Measurements from ENCODE around the gene PRMT1.

Gene PRMT1

DNA sequence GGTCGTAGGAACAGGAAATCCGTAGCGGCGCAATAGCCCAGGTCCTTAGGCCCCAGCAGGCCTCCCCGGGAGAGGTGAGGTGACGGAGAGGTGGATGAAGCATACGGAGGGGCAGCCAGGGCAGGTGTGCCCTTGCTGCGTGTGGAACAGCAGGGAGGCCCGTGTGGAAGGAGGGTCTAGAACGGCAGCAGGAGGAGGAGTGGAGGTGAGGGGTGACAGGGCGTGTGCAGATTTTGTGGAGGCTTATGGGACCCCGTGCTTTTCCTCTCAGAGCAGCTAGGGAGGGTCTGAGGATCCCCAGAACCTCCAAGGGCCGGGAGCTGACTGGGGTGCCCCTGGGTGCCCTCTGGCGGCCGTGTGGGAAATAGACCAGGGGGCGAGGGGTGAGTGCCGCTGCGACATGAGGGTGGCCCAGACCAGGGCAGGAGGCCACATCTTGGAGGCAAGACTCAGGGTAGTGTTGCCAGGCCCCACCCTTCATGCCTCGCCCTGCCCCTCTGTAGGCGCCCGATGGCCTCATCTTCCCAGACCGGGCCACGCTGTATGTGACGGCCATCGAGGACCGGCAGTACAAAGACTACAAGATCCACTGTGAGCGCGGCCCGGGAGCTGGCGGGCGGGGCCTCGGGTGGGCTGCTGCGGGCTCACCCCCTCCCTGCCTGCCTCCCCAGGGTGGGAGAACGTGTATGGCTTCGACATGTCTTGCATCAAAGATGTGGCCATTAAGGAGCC is 7.3 kb downstream of the PRMT1 start:
- peaks cover 55% of the 10 kb centered on the region for H3K4me1 Mint-ChIP-seq
- no peaks in the 10 kb centered on the region for H3K9me3 Mint-ChIP-seq
- DNase-seq: no peak
- peaks cover 47% of the 10 kb centered on the region for H3K36me3 Mint-ChIP-seq (ENCODE audit: low read depth)
- TF ChIP-seq, protein P1, sequence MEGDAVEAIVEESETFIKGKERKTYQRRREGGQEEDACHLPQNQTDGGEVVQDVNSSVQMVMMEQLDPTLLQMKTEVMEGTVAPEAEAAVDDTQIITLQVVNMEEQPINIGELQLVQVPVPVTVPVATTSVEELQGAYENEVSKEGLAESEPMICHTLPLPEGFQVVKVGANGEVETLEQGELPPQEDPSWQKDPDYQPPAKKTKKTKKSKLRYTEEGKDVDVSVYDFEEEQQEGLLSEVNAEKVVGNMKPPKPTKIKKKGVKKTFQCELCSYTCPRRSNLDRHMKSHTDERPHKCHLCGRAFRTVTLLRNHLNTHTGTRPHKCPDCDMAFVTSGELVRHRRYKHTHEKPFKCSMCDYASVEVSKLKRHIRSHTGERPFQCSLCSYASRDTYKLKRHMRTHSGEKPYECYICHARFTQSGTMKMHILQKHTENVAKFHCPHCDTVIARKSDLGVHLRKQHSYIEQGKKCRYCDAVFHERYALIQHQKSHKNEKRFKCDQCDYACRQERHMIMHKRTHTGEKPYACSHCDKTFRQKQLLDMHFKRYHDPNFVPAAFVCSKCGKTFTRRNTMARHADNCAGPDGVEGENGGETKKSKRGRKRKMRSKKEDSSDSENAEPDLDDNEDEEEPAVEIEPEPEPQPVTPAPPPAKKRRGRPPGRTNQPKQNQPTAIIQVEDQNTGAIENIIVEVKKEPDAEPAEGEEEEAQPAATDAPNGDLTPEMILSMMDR (IDR thresholded peaks at IDR 0.05): peak; percentile 29
- H3K27ac Mint-ChIP-seq: no peak overlapping the region
- H3K4me3 Mint-ChIP-seq: no peak overlapping the region
- no peaks in the 10 kb centered on the region for H3K27me3 Mint-ChIP-seq (ENCODE audit: low read depth, poor library complexity)

DNA sequence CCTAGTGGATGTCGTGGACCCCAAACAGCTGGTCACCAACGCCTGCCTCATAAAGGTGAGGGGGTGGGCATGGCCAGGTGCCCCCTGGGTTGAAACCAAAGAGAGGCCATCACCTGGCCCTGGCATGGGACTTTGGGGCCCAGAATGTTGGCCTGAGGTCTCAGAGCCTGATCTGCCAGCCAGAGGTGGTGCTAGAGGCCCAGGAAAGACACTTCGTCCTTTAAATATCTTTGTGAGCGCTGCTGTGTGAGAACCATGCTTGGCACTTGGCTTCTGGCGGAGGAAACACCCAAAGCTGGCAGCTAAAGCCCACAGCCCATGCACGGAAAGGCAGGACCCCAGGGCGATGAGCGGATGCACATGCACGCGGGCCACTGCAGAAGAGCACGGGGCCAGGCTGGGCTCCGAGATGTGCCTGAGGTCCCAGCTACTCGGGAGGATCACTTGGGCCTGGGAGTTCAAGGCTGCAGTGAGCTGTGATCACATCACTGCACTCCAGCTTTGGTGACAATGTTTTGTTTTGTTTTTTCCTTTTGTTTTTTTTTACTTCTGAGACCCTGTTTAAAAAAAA is 8.0 kb downstream of the PRMT1 start:
- Mint-ChIP-seq H3K4me3 (no peak overlapping the region), H3K27ac (peak overlapping the region; percentile 71), H3K27me3 (ENCODE audit: low read depth, poor library complexity) (no peaks in the 10 kb centered on the region), H3K9me3 (no peaks in the 10 kb centered on the region), H3K4me1 (peaks cover 55% of the 10 kb centered on the region), H3K36me3 (ENCODE audit: low read depth) (peaks cover 47% of the 10 kb centered on the region)
- TF ChIP-seq, protein P1 (IDR thresholded peaks at IDR 0.05): no peak
- no peak for DNase-seq

DNA sequence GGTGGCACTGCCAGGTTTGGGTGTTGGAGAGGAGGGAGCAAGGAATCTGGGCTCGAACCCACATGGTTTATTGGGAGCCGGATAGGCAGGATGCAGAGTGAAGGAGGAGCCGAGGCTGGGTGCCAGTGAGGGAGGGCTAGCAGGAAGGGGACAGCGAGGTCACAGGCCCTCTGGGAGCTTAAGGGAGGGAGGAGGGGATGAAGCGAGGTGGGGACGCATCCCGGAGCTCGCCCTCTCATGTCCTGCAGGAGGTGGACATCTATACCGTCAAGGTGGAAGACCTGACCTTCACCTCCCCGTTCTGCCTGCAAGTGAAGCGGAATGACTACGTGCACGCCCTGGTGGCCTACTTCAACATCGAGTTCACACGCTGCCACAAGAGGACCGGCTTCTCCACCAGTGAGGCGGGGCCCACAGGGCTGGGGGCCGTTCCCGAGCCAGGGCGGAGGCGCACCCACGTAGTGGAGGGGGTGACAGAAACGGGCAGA is 8.8 kb downstream of the PRMT1 start:
- TF ChIP-seq, protein P1 (IDR thresholded peaks at IDR 0.05): no peak
- Mint-ChIP-seq H3K27ac (no peak overlapping the region), H3K27me3 (ENCODE audit: low read depth, poor library complexity) (no peaks in the 10 kb centered on the region), H3K4me1 (peaks cover 55% of the 10 kb centered on the region), H3K36me3 (ENCODE audit: low read depth) (peaks cover 45% of the 10 kb centered on the region), H3K4me3 (no peak overlapping the region), H3K9me3 (no peaks in the 10 kb centered on the region)
- DNase-seq: no peak

DNA sequence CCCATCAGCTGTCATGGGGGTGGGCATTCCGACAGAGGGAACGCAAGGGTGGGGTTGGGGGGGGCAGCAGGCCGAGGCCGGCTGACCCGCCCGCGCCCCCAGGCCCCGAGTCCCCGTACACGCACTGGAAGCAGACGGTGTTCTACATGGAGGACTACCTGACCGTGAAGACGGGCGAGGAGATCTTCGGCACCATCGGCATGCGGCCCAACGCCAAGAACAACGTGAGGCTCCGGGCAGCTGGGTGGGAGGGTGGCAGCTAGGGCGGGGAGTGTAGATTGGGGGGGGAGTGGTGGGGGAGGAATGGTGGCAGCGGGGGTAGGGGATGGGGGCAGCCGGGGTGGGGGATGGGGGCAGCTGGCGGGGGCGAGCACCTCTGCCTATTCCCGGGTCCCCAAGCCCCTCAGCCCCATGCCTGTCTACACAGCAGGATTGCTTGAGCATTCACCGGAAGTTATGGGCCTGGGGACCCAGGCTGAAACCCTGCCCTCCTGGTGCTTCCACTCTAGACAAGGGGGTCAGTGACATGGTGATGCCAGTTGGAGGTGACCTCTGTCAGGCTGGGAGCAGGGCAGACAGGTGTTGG is 9.5 kb downstream of the PRMT1 start:
- TF ChIP-seq, protein P1 (IDR thresholded peaks at IDR 0.05): no peak
- Mint-ChIP-seq H3K36me3 (ENCODE audit: low read depth) (peaks cover 41% of the 10 kb centered on the region), H3K4me3 (peak overlapping the region; percentile 18), H3K27ac (peak overlapping the region; percentile 98), H3K9me3 (no peaks in the 10 kb centered on the region), H3K27me3 (ENCODE audit: low read depth, poor library complexity) (no peaks in the 10 kb centered on the region), H3K4me1 (peaks cover 59% of the 10 kb centered on the region)
- DNase-seq: no peak

DNA sequence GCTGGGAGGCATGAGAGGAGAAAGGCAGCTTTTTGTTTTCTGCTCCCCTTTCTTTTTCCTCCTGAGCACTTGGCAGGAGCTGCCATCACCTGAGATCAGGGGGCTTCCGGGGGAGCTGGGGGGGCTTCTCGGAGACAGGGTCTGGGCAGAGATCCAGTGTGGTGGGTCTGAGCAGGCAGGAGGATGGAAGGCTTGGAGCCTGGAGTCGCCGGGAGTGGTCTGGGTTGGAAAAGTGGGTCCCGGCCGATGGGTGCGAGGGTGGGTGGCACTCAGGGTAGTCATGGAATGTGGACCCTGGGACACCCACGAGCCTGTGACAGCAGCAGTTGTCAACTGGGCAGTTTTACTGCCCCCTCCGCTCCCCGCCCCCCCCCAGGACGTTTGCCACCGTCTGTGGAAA is 10.1 kb downstream of the PRMT1 start:
- Mint-ChIP-seq H3K4me1 (peaks cover 64% of the 10 kb centered on the region), H3K27ac (peak overlapping the region; percentile 98), H3K9me3 (no peaks in the 10 kb centered on the region), H3K4me3 (peak overlapping the region; percentile 18), H3K36me3 (ENCODE audit: low read depth) (peaks cover 37% of the 10 kb centered on the region), H3K27me3 (ENCODE audit: low read depth, poor library complexity) (no peaks in the 10 kb centered on the region)
- DNase-seq: no peak
- TF ChIP-seq, protein P1 (IDR thresholded peaks at IDR 0.05): no peak

Data from nephron progenitor cell (in vitro differentiated cells).